ENCODE measurements around the gene TXNRD3.

The TXNRD3 gene

DNA sequence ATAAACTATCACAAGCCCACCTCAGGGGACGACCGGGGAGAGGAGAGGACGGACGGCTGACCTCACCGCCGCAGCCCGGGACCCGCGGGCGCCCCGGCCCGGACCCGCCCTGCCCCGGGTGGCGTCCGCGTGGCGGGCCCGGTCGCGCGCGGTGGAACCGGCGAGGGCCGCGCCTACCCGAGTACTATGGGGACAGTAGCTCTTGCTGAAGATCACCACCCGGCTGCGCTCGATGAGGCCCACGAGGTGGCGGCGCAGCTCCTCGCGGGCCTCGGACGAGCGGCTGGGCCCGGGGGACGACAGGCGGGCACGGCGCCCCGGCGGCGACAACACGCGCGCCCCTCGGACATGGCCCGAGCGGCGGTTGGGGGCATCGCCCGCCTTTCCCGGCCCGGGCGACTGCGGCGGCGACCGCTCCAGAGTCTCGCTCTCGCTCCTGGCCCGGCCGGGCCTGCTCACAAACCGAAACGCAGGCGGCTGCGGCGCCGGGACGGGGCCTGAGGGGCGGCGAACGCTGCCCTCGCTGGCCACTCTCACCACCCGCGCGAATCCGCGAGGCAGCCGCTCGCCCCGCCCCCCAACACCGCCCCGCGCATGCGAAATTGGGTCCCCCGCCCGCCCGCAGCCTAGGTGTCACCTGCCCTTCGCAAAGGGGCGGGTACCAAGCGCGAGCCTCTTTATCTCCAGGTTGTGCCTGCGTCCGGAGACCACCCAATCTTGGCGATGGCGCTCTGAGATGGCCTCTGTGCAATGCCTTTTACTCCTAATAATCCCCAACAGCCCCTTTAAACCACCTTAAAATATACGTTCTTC lies at the start of gene TXNRD3:
TSS of gene TXNRD3 (minus strand) at position 554 of the 813 bp plus-strand sequence.
- DNase-seq = peak; percentile 82

DNA sequence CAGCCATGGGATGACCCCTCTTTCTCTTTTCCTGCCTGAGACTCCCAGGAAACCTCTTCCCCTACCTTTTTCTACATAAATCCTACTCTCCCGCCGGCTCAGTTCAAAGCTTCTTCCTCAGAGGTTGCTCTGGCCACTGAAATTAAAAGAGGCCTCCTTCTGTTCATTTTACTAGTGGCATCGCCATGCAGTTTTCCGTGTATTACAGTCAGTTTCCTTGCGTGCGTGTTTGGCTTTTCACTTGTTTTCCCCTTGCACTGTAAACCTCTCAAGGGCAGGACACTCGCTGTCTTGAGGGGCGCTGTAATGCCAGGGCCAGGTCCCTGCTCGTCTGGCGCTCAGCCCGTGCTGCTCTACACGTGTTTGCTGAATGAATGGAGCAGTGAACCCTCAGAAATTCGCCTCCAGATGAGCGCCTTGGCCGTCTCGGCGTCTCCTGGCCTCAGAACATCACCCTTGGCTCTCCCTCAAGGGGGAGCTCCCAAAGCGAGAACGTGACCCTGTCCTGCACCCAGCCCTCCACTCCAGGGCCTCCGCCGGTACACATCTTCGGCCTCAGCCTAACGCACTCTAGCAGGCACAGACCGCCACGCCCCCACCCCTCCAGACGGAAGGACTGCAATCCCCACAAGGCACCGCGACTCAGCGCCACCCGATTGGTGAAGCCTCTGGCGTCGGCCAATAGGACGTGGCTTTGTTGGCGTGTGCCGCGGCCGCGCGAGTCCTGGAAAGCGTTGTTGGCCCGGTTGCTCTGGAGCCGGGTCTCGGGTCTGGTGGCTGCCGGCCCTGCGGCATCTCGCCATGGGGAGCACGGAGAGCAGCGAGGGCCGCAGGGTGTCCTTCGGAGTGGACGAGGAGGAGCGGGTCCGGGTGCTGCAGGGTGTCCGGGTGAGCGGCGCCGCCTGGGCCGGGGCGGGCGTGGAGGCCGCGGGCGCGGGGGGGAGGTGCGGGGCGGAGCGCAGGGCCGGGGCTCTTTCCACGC lies 48.9 kb upstream of the TXNRD3 start, which contains the start of gene CHCHD6:
TSS of gene CHCHD6 (plus strand) at position 729 of the 982 bp plus-strand sequence. CDS start at position 802, 73 bp downstream.
- peak; percentile 93 for DNase-seq

DNA sequence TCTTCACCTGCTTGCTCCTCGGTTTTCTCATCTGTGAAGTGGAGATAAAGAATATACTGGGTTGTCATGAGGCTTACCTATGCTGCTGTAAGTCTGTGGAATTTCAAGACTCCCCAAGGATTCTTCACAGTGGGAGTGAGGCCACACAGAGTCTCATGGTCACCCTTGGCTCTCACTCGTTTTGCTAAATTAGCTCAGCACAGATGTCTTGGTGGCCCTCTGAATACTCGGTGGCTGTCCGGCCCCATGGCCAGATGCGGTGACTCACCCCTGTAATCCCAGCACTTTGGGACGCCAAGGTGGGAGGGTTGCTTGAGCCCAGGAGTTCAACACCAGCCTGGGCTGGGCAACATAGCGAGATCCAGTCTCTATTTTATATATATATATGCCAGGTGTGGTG lies 44.1 kb upstream of the TXNRD3 start:
- DNase-seq = no peak

DNA sequence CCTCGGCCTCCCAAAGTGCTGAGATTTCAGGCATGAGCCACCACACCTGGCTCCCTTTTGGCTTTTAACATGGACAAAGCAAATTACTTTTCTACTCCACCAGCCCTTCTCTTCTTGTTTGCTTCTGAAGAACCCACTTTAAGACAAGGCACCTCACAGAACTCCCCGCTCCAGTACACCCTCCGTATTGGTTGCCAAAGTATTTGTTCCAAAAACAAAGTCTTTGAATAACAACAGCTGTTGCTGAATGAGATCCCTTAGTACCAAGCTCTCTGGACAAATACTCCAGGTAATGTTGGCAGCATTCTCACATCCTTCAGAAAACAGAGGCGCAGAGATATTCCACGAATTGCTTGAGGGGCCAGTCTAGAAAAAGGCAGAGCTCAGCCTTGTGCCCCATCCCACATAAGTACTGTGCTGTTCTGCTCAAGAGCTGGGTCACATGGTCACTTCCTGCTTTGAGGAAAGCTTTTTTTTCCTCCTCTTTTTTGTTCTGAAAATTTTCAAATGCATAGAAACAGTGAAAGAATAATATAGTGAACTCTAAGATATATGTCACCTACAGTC lies 41.9 kb upstream of the TXNRD3 start:
- no peak for DNase-seq

DNA sequence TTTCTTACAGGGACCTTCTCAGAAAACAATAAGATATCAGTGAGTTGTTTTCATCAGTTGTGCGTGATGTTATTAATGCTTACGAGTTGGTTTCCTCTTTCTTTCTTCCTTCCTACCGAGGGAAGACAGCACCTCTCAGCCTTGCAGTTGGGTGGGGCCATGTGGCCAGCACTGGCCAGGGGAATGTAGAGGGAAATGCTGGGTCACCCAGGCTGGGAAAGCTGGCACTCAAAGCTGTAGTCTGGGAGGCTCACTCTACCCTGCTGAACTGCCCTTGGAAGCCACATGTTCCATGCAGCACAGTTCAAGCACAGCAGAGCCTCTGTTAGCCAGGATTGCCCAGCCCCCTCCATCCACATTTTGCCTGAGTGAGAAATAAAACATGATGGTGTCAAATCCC lies 39.0 kb upstream of the TXNRD3 start:
- DNase-seq = no peak

DNA sequence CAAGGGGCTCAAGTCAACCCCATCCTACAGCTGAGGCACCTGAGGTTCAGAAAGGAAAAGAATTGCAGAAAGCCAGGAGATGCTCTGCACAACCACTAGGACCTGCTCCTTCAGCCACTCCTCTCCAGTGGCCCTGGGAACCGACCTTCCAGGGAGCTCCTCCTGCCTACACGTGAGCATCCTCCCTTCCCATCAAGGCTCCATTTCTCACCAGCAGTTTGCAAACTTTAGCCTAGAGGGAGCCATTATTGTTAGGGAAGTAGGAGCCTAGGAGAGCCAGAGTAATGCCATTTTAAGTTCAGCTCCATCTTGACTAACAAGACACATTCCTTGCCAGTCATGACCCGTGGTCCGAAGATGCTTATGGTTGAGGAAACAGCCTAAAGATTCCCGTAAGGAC lies 37.9 kb upstream of the TXNRD3 start:
- no peak for DNase-seq

DNA sequence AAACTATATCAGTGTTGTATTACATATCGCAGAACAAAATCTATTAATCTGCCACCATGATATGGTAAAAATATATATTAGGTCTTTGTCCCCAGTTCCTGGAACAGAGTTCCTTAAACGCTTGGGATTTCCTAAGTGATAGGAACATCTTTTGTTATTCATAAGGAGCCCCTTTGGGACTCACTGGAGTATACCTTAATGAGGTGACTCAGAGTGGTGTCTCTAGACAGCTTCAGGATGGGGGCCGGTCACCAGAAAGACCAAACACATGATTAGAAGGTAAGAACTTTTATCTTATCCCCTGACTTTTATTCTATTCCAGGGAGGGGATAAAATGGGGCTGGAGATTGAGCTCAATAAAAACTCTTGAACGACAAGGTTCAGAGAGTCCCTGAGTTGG lies 36.8 kb upstream of the TXNRD3 start:
- DNase-seq = no peak

DNA sequence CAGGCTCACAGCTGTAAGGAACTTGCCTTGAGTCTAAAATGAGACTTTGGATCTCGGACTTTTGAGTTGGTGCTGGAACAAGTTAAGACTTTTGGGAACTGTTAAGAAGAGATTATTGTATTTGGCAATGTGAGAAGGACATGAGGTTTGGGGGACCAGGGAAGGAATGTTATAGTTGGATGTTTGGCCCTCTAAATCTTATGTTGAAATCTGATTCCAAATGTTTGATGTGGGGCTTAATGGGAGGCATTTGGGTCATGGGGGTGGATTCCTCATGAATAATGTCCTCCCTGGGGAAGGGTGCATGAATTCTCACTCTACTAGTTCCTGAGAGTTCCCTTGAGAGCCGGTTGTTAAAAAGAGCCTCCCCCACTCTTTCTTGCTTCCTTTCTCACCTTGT lies 30.6 kb upstream of the TXNRD3 start:
- no peak for DNase-seq

DNA sequence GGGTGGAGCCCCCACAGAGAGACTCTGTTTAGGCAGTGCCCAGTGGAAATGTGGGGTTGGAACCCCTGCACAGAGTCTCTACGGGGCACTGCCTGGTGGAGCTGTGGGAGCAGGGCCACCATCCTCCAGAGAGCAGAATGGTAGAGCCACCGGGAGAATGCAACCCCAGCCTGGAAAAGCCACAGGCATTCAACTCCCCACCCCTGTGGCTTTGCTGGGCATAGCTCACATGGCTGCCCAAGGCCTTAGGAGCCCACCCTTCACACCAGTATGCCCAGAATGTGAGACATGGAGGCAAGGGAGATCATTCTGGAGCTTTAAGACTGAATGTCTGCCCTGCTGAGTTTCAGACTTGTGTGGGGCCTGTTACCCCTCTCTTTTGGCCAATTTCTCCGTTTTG lies 30.1 kb upstream of the TXNRD3 start:
- DNase-seq = no peak

DNA sequence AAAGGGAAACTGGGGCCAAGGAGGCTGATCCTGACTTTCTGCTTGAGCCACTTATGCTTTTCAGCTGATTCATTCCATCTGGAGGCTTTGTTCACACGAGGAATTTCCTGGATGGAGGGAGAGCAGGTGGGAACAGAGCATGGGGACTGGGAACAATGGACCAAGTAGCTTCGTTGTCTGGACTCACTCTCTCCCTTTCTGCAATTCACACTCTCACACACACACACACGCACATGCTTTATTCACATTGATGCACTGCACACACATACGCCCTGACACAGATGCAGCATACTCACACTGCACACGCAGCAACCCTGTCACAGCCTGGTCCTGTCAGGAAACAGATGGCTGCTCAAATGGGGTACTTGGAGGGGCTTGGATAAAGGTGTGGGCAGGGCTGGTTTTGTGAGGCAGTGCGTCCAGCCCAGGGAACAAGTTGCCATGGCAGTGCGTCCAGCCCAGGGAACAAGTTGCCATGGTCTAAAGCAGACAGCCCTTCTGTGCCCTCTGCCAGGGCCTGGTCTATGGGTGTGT lies 29.4 kb upstream of the TXNRD3 start:
- DNase-seq = peak; percentile 50

DNA sequence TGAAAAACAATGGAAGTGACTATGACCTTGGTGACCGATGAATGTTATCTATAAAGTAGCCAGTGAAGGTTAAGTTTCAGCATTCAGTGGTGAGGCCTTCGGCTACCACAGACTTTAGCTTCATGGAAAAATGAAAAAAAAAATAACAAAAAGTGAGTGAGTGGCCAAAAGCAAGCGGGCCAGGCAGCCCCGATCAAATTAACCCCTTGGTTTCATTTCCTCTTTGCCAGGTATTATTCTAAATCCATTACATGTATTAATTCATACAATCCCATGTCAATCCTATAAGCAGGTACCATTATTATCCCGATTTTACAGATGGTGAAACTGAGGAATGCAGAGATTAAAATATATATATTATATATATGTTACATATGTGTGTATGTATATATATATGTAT lies 28.1 kb upstream of the TXNRD3 start:
- DNase-seq = no peak

DNA sequence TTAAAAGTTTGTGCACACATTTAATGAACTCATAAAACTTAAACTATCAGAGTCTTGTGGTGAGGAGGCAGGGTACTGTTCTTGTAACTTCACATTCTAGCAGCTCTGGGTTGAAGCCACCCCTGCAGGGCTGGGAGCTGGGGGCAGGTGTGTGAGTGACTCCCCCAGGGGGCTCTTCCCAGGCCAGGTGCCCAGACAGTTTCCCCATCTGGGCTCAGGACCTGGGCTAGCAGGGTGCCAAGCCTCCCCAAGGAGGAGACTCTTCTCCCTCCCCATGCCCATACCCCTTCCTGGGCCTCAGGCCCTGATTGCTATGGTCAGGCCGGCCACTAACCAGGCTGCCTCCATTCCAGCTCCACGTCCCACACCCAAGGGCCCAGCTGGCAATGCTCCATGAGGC lies 27.1 kb upstream of the TXNRD3 start:
- DNase-seq = no peak

DNA sequence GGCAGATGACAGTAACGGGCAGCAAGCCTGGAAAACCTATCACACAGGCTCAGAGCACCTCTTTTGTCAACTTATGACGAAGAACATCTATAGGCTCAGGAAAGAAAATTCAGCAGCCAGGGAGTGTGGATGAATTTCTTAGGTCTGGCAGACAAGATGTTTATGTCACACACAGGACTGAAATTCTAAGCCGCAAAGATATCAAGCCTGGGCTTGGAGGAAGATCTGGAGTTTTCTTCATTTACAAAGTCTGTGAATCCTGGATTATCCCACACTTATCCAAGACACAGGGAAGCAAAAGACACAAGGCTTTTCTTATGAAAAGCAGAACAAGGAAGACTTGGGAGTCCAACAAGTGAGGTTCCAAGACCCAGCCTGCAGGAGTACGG lies 25.7 kb upstream of the TXNRD3 start:
- DNase-seq = no peak

DNA sequence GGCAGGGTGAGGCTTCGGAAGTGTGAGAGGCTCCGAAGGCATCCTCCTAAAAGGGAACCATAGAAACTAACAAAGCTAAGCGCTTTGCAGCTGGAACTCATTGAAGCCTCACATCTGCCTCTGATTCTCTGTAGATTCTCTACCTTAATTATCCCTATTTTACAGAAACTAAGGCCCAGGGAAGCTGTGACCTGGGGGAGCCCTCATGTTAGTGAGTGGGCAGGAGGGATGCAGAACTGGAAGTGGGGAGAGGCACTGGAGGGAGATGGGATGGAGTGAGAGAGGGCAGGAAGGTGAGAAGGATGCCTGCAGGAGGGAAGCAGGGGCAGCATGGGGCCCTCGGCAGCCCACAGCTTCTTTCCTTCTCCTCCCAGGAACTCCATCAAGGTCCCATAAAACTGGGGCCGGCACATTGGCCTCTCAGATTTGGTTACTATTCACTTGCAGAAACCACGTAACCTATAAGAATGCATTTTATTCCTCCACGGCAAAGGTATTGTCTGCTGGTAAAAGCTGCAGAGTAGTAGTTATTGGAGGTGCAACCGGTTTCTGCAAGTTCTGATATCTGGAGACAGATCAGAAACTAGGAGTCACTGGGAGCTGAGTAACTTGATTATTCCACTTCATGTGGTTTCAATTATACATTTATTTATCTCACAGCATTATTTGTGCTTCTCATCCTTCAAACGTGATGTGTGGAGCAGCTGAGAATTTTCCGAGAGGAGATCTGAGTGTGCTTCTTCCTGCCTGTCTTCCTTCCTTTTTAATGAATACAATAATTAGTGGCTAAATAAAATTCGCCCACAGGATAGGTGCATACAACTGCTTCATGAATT lies 25.1 kb upstream of the TXNRD3 start:
- no peak for DNase-seq

DNA sequence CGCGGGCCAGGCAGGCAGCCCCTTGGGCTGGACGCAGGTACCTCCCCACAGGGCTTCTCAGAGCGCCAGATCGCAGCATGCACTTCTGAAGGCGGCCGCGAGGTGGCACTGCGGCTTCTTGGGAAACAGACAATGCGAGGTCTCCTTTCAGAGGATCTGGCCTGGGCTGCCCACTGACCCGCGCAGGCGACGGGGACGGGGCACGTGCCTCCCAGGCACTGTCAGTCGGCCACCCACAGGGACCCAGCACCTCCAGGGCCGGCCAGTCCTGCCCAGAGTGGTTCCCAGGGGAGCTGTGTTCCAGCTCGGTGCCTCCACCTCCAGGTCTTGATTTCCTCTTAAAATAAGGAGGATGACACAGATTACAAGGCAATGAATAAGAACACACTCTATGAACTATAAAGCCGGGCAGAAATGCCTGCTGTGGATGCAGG lies 24.4 kb upstream of the TXNRD3 start:
- DNase-seq = peak; percentile 65

DNA sequence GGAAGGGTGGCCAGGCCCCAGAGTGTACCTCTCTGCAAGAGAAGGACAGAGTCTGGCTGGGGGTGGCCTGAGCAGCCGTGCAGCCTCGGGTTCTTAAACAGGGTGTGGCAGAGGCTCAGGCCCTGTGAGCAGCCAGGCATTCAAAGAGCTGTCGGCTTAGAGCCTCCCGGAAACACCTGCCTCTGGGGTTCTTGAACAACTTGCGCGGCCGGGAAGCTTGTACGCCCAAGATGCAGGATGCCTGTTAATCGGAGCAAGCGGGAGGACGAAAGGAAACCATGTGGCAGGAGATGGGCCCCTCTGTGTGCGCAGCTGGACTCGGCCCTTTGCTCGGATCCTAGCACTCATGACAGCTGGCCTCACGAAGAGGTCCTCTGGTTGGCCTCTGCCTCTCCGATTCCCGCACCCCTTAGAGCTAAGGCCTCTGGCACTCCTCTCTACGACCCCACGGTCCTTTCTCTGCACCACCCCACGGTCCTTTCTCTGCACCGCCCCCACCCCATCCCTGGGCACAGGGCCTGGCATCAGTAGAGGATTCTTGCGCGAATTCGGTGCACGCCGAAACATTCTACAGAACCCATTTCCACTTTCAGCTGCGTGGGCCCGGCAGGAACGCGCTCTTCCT lies 23.9 kb upstream of the TXNRD3 start:
- DNase-seq = no peak

DNA sequence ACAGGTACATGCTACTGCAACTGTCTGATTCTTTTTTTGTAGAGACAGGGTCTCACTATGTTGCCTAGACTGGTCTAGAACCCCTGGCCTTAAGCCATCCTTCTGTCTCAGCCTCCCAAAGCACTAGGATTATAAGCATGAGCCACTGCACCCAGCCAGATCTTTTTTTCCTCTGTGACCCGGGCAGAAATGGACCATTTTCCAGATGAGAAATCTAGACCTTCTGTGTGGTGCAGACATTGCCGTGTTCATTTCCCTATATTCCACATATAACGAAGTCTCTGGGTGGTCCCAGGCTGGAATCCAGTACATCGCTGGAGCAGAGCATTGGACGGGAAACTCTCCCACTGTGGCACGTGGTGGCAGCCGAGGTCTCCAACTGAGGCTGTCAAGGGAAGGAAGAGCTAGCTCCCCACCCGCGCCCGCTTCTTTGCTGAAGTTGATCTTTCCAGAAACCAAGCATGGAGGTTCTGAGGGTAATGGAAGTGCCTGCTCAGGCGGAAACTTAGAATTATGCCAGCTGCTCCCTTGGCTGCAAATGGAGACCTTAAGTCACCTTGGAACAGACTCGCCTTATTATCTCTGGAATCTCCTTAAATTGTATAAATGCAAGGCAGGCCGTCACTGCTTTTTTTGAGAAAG lies 23.1 kb upstream of the TXNRD3 start:
- no peak for DNase-seq

DNA sequence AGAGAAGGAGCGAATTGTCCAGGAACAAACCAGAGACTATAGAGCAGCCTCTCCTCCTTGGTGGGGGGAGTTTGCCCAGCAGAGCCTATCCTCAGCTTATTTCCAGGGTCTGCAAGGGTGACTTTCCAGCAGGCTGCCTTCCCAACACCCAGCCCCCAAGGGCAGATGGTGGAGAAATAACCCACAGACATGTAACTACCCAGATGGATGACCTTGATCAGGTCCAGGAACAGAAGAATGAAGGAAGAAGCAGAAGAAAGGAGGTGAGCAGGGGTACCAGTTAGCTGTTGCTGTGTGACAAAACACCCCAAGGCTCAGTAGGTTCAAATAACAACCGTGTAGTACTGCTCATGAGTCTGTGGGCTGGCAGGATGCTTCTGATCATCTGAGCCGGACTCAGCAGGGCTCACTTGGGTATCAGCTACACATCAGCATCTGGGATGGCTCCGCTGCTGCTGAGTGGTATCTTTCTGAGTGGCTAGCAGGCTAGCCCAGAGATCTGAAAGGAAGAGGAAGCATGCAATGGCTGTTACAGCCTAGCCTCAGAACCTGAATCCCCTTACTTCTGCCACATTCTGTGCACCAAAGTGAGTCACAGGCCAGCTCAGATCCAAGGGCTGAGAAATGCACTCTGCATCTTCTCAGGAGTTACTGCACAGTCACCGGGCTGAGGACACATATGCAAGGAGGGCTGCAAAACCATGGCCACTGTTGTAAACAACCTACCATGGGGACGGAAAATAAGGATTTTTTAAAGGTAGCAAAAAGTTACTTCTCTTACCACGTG lies 22.2 kb upstream of the TXNRD3 start:
- no peak for DNase-seq

DNA sequence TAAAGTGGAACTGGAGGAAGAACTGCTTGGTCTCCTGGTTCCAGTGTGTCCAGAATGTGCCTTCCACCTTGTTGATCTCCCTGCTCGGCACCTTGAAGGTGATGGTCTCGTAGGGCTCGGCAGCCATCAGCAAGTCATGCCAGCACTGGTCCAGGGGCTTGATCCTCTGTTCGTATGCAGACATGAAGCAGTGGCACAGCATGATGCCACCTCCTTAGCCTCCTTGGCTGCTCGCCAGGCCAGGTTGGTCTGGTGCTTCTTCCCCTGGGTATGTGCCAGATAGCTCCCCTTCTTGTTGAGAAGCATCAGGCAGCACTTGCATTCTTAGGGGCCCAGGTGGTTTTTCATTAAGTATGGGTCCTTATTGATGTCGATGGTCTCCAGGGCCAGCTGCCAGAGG lies 17.8 kb upstream of the TXNRD3 start:
- peak; percentile 15 for DNase-seq

DNA sequence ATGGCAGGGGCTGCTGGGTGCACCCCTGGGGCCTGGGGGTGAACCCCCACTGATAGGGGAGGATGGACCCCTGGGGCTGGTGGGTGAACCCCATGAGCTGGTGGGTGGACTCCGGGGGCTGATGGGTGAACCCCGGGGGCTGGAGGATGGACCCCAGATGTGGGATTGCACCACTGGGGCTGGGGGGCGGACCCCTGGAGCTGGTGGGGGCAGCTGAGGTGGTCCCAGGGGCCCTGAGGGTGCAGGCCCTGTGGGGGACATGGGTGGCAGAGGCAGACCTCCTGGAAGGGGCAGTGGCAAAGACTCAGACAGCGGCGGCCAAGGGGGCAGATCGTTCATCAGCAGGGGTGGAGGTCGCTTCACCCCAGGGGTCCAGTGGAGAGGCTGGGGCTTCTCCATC lies 17.4 kb upstream of the TXNRD3 start:
- DNase-seq = no peak

All from NCI-H345 (cell line).